Transverse colon (tissue), 4 donors: Measurements from ENCODE around the gene LRRC26. TPM values are rescaled to one million over a fixed set of nuclear protein-coding genes. Genes with fewer than 3 reads are reported as not detected.

ENCODE experiments used
- DNase-seq: peaks from one replicate; pipeline ENCODE4 v3.0.0-alpha.2; 2019
- H3K27ac ChIP-seq, 4 donors: fragments of 200-600 bp; sonication (generic); 2 replicates each; pipeline ENCODE4 v1.5.1; 2016 to 2018; ENCODE audit warnings: inconsistent platforms in 4 of 4
- H3K27me3 ChIP-seq: fragments of 200-600 bp; sonication (generic); 2 replicates; pipeline ENCODE4 v1.5.1; 2017; ENCODE audit warnings: inconsistent platforms
- H3K36me3 ChIP-seq, 4 donors: fragments of 200-600 bp; sonication (generic); 2 replicates each; pipeline ENCODE4 v1.5.1; 2017 to 2019; ENCODE audit warnings: inconsistent platforms in 4 of 4
- H3K4me1 ChIP-seq, 4 donors: fragments of 200-600 bp; sonication (generic); 2 replicates each; pipeline ENCODE4 v1.5.1; 2017 to 2020; ENCODE audit warnings: inconsistent platforms in 4 of 4
- H3K4me3 ChIP-seq, 4 donors: fragments of 200-600 bp; sonication (generic); 1 replicate in 1 of 4; 2 replicates in 3 of 4; pipeline versions ENCODE4 v1.5.1 to v1.6.1; 2017 to 2019; ENCODE audit warnings: inconsistent platforms in 4 of 4
- H3K9me3 ChIP-seq, 2 donors: fragments of 200-600 bp; sonication (generic); 2 replicates each; pipeline ENCODE4 v1.5.1; 2017 to 2019; ENCODE audit warnings: inconsistent platforms in 2 of 2
- CTCF ChIP-seq, 5 experiments: fragments of 200-600 bp in 3 of 5; fragments of 450-650 bp in 2 of 5; sonication (generic) in 3 of 5; IDR thresholded peaks; 1 replicate in 2 of 5; 2 replicates in 3 of 5; pipeline ENCODE4 v1.5.1; 2016 to 2017; ENCODE audit warnings: antibody characterized with exemption in 5 of 5, inconsistent platforms in 3 of 5, mild to moderate bottlenecking in 2 of 5, moderate library complexity in 1 of 5
- EP300 ChIP-seq: sonication (generic); formaldehyde crosslinking; IDR thresholded peaks from one replicate; pipeline ENCODE4 v1.6.1; 2017; ENCODE audit warnings: antibody characterized with exemption, low read depth
- POLR2A ChIP-seq: fragments of 450-650 bp; IDR thresholded peaks from one replicate; pipeline ENCODE4 v1.6.1; 2016; ENCODE audit warnings: antibody characterized with exemption, mild to moderate bottlenecking, moderate library complexity
- POLR2AphosphoS5 ChIP-seq, 3 donors: sonication (generic); formaldehyde crosslinking; IDR thresholded peaks; one replicate each; pipeline ENCODE4 v1.6.1; 2016; ENCODE audit warnings: antibody characterized with exemption in 3 of 3
- WGBS, 2 donors: methylation state at CpG; one replicate each; pipeline ENCODE4 v1.1.5; 2018; ENCODE audit warnings: low coverage in 1 of 2; 5-methylcytosine and 5-hydroxymethylcytosine counted together
- in situ Hi-C, 4 donors: fragments of 200-750 bp; cut with MboI; loops; one replicate each; pipeline versions ENCODE4 v1.15.0 to v1.15.1; 2017; ENCODE audit warnings: low sequenced_read_pairs in 3 of 4, low pct_ligation_motif_present in 1 of 4, low pct_unique_long_range_greater_than_20kb in 1 of 4
- intact Hi-C: fragments of 100-400 bp; cut with DNase I; formaldehyde crosslinking; loops from one replicate; pipeline ENCODE4 v1.15.1; 2023; ENCODE audit warnings: low total_unique reads
- total RNA-seq, 4 donors: library from RNA; depleted of rRNA; stranded (reverse); fragments of >200 nt; gene quantifications; one replicate each; pipeline ENCODE4 v1.1.0, GENCODE V29; 2016

LRRC26 gene
- total RNA-seq, 4 donors from 2014 or later, result 31.8 to 437 (median 64.8) TPM

GRCh38 chr9:137187386-137187785 lies 17.5 kb upstream of the LRRC26 start:
- no peaks in the 10 kb centered on the region for H3K27me3 ChIP-seq
- H3K27ac ChIP-seq, result peak overlapping the region in 1 of 4 donors; percentile 99
- H3K4me1 ChIP-seq, result peaks cover 36 to 45% (median 39%) of the 10 kb centered on the region in 4 donors
- intact Hi-C loops (no loop called here), in situ Hi-C loops (no loop called here)
- no peak for DNase-seq
- peaks cover 0 to 17% (median 9%) of the 10 kb centered on the region in 4 donors for H3K36me3 ChIP-seq
- no peaks in the 10 kb centered on the region for H3K9me3 ChIP-seq
- H3K4me3 ChIP-seq, result peak overlapping the region in 3 of 4 donors; percentile 74 to 98 (median 83)
- WGBS, 2 donors, result 85% methylated on average over 15 of the region's 15 CpGs; no CpG with 5 or more reads in 1 of the 2 donors
- TF ChIP-seq EP300 (no peak), POLR2A (no peak), POLR2AphosphoS5 (IDR thresholded peaks at IDR 0.05) (no peak), CTCF (IDR thresholded peaks at IDR 0.05) (no peak)

GRCh38 chr9:137186385-137186784 lies 16.5 kb upstream of the LRRC26 start:
- intact Hi-C loops (no loop called here), in situ Hi-C loops (no loop called here)
- H3K36me3 ChIP-seq, result peaks cover 0 to 25% (median 9%) of the 10 kb centered on the region in 4 donors

GRCh38 chr9:137185921-137186320 lies 16.1 kb upstream of the LRRC26 start:
- Histone ChIP-seq H3K27me3 (no peaks in the 10 kb centered on the region), H3K9me3 (no peaks in the 10 kb centered on the region), H3K4me1 (peaks cover 36 to 41% (median 39%) of the 10 kb centered on the region in 4 donors), H3K4me3 (no peak overlapping the region), H3K36me3 (peaks cover 0 to 28% (median 9%) of the 10 kb centered on the region in 4 donors), H3K27ac (no peak overlapping the region)
- intact Hi-C loops, result no loop called here
- TF ChIP-seq CTCF (IDR thresholded peaks at IDR 0.05), result no peak
- TF ChIP-seq EP300, result no peak
- 93% methylated on average over 15 of the region's 19 CpGs; no CpG with 5 or more reads in 1 of the 2 donors for WGBS, 2 donors
- in situ Hi-C loops, result no loop called here
- DNase-seq, result no peak

More at GRCh38 chr9:137186385-137186784, 16.5 kb upstream of the LRRC26 start:
- no peaks in the 10 kb centered on the region for H3K9me3 ChIP-seq
- TF ChIP-seq EP300 (no peak), POLR2A (no peak), POLR2AphosphoS5 (IDR thresholded peaks at IDR 0.05) (no peak), CTCF (IDR thresholded peaks at IDR 0.05) (no peak)
- H3K4me1 ChIP-seq, result peaks cover 36 to 45% (median 39%) of the 10 kb centered on the region in 4 donors
- no peaks in the 10 kb centered on the region for H3K27me3 ChIP-seq
- 55% methylated on average over 6 of the region's 6 CpGs; no CpG with 5 or more reads in 1 of the 2 donors for WGBS, 2 donors
- DNase-seq, result no peak
- H3K27ac ChIP-seq, result no peak overlapping the region
- H3K4me3 ChIP-seq, result peak overlapping the region in 1 of 4 donors; percentile 98

GRCh38 chr9:137184881-137185660 lies 15.2 kb upstream of the LRRC26 start:
- H3K36me3 ChIP-seq, result peaks cover 0 to 35% (median 12%) of the 10 kb centered on the region in 4 donors
- peaks cover 28 to 33% (median 31%) of the 10 kb centered on the region in 4 donors for H3K4me1 ChIP-seq
- H3K4me3 ChIP-seq, result no peak overlapping the region
- H3K27me3 ChIP-seq, result no peaks in the 10 kb centered on the region
- WGBS, 2 donors, result 94 to 100% methylated on average over 2 to 39 of the region's 48 CpGs
- intact Hi-C loops (no loop called here), in situ Hi-C loops (no loop called here)
- TF ChIP-seq EP300 (no peak), POLR2A (no peak), POLR2AphosphoS5 (IDR thresholded peaks at IDR 0.05) (no peak), CTCF (IDR thresholded peaks at IDR 0.05) (no peak)
- no peak overlapping the region for H3K27ac ChIP-seq
- H3K9me3 ChIP-seq, result no peaks in the 10 kb centered on the region
- DNase-seq, result no peak
